Measurements from ENCODE around the gene SHQ1. TPM values are rescaled to one million over a fixed set of nuclear protein-coding genes. Genes with fewer than 3 reads are reported as not detected.
"Not testable (repeated sequence)": the region's sequence is repeated elsewhere in the genome, so short reads cannot be mapped to it uniquely, and the experiment has no call there.

SHQ1 gene
- polyA plus RNA-seq, 1 experiment: 16.6 TPM

DNA sequence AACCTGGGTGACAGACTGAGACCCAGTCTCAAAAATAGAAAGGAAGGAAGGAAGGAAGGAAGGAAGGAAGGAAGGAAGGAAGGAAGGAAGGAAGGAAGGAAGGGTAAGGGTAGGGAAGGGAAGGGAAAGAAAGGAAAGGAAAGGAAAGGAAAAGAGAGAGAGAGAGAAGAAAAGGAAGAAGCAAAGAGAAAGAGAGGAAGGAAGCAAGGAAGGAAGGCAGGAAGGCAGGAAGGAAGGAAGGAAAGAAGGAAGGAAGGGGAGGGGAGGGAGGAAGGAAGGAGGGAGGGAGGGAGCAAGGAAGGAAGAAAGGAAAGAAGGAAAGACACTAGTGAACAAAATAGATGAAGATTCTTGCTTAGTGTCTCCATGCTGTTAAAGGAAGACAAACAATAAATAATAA, 129.1 kb downstream of the SHQ1 start:
- TF ChIP-seq, protein P1, sequence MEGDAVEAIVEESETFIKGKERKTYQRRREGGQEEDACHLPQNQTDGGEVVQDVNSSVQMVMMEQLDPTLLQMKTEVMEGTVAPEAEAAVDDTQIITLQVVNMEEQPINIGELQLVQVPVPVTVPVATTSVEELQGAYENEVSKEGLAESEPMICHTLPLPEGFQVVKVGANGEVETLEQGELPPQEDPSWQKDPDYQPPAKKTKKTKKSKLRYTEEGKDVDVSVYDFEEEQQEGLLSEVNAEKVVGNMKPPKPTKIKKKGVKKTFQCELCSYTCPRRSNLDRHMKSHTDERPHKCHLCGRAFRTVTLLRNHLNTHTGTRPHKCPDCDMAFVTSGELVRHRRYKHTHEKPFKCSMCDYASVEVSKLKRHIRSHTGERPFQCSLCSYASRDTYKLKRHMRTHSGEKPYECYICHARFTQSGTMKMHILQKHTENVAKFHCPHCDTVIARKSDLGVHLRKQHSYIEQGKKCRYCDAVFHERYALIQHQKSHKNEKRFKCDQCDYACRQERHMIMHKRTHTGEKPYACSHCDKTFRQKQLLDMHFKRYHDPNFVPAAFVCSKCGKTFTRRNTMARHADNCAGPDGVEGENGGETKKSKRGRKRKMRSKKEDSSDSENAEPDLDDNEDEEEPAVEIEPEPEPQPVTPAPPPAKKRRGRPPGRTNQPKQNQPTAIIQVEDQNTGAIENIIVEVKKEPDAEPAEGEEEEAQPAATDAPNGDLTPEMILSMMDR (IDR thresholded peaks at IDR 0.05; ENCODE audit: low read depth, low read length): no peak
- peaks cover 4% of the 10 kb centered on the region; the same call in 1 of the 2 replicates for H3K9me3 ChIP-seq (ENCODE audit: control insufficient read depth, insufficient read depth, low read length)
- H3K4me3 ChIP-seq (ENCODE audit: low read depth, low read length): no peak overlapping the region
- POLR2A ChIA-PET: interaction anchor here (0.6 kb wide), 1 partner anchor 61 kb away, joined by 3 read pairs; no protein-coding TSS in a partner anchor
- peaks cover 5% of the 10 kb centered on the region for H3K27me3 ChIP-seq (ENCODE audit: control insufficient read depth, insufficient read depth, low read length)
- H3K27ac ChIP-seq (ENCODE audit: low read depth, low read length): no peak overlapping the region
- no peak for DNase-seq (ENCODE audit: low read depth, low spot score)
- CTCF ChIA-PET: no interaction called here

DNA sequence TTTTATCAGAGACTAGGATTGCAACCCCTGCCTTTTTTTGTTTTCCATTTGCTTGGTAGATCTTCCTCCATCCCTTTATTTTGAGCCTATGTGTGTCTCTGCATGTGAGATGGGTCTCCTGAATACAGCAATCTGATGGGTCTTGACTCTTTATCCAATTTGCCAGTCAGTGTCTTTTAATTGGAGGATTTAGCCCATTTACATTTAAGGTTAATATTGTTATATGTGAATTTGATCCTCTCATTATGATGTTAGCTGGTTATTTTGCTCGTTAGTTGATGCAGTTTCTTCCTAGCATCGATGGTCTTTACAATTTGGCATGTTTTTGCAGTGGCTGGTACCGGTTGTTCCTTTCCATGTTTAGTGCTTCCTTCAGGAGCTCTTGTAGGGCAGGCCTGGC, 134.1 kb downstream of the SHQ1 start:
- H3K27me3 ChIP-seq (ENCODE audit: control insufficient read depth, insufficient read depth, low read length); DNase-seq (ENCODE audit: low read depth, low spot score); H3K4me3 ChIP-seq (ENCODE audit: low read depth, low read length); H3K9me3 ChIP-seq (ENCODE audit: control insufficient read depth, insufficient read depth, low read length); CTCF ChIA-PET; H3K27ac ChIP-seq (ENCODE audit: low read depth, low read length); POLR2A ChIA-PET: not testable (repeated sequence)

DNA sequence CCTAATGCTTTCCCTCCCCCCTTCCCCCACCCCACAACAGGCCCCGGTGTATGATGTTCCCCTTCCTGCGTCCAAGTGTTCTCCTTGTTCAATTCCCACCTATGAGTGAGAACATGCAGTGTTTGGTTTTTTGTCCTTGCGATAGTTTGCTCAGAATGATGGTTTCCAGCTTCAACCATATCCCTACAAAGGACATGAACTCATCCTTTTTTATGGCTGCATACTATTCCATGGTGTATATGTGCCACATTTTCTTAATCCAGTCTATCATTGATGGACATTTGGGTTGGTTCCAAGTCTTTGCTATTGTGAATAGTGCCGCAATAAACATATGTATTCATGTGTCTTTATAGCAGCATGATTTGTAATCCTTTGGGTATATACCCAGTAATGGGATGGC, 137.8 kb downstream of the SHQ1 start:
- H3K4me3 ChIP-seq (ENCODE audit: low read depth, low read length); H3K27me3 ChIP-seq (ENCODE audit: control insufficient read depth, insufficient read depth, low read length); DNase-seq (ENCODE audit: low read depth, low spot score); POLR2A ChIA-PET; H3K27ac ChIP-seq (ENCODE audit: low read depth, low read length); H3K9me3 ChIP-seq (ENCODE audit: control insufficient read depth, insufficient read depth, low read length); CTCF ChIA-PET: not testable (repeated sequence)

DNA sequence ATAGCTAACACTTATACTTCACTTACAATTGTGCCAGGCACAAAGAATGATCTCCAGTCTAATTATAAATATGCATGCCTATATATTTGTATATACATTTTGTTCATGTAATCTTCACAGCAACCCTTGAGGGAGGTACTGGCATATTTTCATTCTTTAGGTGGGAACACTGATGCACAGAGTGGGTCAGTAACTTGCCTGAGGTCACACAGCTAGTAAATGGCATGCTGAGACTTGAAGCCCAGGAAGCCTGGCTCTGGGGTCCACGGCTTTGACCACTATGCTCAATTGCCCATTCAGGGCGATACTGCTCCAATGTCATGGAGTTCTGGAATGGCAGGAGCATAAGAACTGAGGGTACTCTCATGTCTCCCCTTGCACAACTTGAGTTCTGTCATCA, 139.8 kb downstream of the SHQ1 start:
- H3K27me3 ChIP-seq (ENCODE audit: control insufficient read depth, insufficient read depth, low read length): no peaks in the 10 kb centered on the region
- DNase-seq (ENCODE audit: low read depth, low spot score): no peak
- TF ChIP-seq, protein P1 (IDR thresholded peaks at IDR 0.05; ENCODE audit: low read depth, low read length): no peak
- no peak overlapping the region for H3K4me3 ChIP-seq (ENCODE audit: low read depth, low read length)
- ChIA-PET POLR2A (no interaction called here), CTCF (no interaction called here)
- H3K27ac ChIP-seq (ENCODE audit: low read depth, low read length): no peak overlapping the region
- no peaks in the 10 kb centered on the region for H3K9me3 ChIP-seq (ENCODE audit: control insufficient read depth, insufficient read depth, low read length)

- Histone ChIP-seq H3K27ac (ENCODE audit: low read depth, low read length) (no peak overlapping the region), H3K4me3 (ENCODE audit: low read depth, low read length) (no peak overlapping the region), H3K27me3 (ENCODE audit: control insufficient read depth, insufficient read depth, low read length) (peaks cover 3% of the 10 kb centered on the region), H3K9me3 (ENCODE audit: control insufficient read depth, insufficient read depth, low read length) (no peaks in the 10 kb centered on the region)
- DNase-seq (ENCODE audit: low read depth, low spot score): no peak
- TF ChIP-seq, protein P1 (IDR thresholded peaks at IDR 0.05; ENCODE audit: low read depth, low read length): no peak
- ChIA-PET POLR2A (no interaction called here), CTCF (no interaction called here)
Measured at GRCh38 chr3:72702997-72703396, 145.2 kb downstream of the SHQ1 start.

- CTCF ChIA-PET: no interaction called here
- no peak overlapping the region for H3K27ac ChIP-seq (ENCODE audit: low read depth, low read length)
Measured at GRCh38 chr3:72702390-72702789, 145.9 kb downstream of the SHQ1 start.

More at GRCh38 chr3:72702390-72702789, 145.9 kb downstream of the SHQ1 start:
- TF ChIP-seq, protein P1 (IDR thresholded peaks at IDR 0.05; ENCODE audit: low read depth, low read length): no peak
- no peak for DNase-seq (ENCODE audit: low read depth, low spot score)
- POLR2A ChIA-PET: no interaction called here
- H3K9me3 ChIP-seq (ENCODE audit: control insufficient read depth, insufficient read depth, low read length): no peaks in the 10 kb centered on the region
- H3K4me3 ChIP-seq (ENCODE audit: low read depth, low read length): no peak overlapping the region
- peaks cover 3% of the 10 kb centered on the region for H3K27me3 ChIP-seq (ENCODE audit: control insufficient read depth, insufficient read depth, low read length)

Measured in AG04450 (cell line).